ENCODE results near the gene KCNIP3.

DNA sequence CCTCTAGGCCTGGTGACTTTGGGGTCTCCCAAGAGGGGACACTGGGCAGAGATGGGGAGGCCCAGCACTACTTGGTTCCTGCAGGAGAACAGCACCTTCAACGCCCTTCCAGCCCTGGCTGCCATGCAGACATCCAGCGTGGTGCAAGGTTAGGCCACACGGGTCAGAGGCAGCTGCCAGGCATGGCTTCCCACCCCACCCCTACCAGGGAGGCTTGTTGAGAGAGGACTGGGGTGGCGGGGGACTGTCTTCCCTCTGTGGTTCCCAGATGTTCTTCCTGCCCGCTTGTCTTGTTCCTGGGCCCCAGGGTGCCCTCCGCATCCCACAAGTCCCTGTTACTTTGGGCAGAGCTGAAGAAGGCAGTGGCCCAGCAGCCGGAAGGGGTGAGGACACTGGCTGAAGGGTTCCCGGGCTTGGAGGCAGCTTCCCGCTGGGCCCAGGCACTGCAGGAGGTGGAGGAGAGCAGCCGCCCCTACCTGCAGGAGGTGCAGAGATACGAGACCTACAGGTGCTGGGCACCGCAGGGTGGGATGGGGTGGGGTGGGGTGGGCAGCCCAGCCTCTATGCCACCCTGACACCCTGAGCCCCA lies 18.4 kb upstream of the KCNIP3 start:
- TF ChIP-seq CTCF (tag by site-specific recombination; IDR thresholded peaks at IDR 0.05) (no peak), ZNF776 (tag by site-specific recombination; IDR thresholded peaks at IDR 0.05; ENCODE audit: borderline replicate concordance) (no peak), ZNF510 (tag by site-specific recombination; IDR thresholded peaks at IDR 0.05; ENCODE audit: insufficient replicate concordance) (no peak), ZEB2 (tag by site-specific recombination; IDR thresholded peaks at IDR 0.05) (no peak), MYNN (tag by site-specific recombination; IDR thresholded peaks at IDR 0.05; ENCODE audit: borderline replicate concordance) (no peak), ZNF561 (tag by site-specific recombination; IDR thresholded peaks at IDR 0.05; ENCODE audit: borderline replicate concordance) (no peak), ZNF530 (tag by site-specific recombination; IDR thresholded peaks at IDR 0.05; ENCODE audit: low read depth) (no peak), MEIS1 (CRISPR knock-in tag; IDR thresholded peaks at IDR 0.05; ENCODE audit: borderline replicate concordance) (no peak), ZNF350 (tag by site-specific recombination; IDR thresholded peaks at IDR 0.05) (no peak), ZNF10 (tag by site-specific recombination; IDR thresholded peaks at IDR 0.05) (no peak), PRDM1 (tag by site-specific recombination; IDR thresholded peaks at IDR 0.05) (no peak), ZNF449 (tag by site-specific recombination; IDR thresholded peaks at IDR 0.05) (no peak), ZNF24 (tag by site-specific recombination; IDR thresholded peaks at IDR 0.05) (no peak)
- TF ChIP-seq, protein P1, sequence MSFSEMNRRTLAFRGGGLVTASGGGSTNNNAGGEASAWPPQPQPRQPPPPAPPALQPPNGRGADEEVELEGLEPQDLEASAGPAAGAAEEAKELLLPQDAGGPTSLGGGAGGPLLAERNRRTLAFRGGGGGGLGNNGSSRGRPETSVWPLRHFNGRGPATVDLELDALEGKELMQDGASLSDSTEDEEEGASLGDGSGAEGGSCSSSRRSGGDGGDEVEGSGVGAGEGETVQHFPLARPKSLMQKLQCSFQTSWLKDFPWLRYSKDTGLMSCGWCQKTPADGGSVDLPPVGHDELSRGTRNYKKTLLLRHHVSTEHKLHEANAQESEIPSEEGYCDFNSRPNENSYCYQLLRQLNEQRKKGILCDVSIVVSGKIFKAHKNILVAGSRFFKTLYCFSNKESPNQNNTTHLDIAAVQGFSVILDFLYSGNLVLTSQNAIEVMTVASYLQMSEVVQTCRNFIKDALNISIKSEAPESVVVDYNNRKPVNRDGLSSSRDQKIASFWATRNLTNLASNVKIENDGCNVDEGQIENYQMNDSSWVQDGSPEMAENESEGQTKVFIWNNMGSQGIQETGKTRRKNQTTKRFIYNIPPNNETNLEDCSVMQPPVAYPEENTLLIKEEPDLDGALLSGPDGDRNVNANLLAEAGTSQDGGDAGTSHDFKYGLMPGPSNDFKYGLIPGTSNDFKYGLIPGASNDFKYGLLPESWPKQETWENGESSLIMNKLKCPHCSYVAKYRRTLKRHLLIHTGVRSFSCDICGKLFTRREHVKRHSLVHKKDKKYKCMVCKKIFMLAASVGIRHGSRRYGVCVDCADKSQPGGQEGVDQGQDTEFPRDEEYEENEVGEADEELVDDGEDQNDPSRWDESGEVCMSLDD (tag by site-specific recombination; IDR thresholded peaks at IDR 0.05): no peak
